Activated CD4-positive, CD25-positive, alpha-beta regulatory T cell treated with anti-CD3 and anti-CD28 coated beads, Interleukin-2, amount 50 U/mL, for 16 hours (primary cell): ENCODE measurements around the gene SESTD1.

Source experiments
- DNase-seq: peaks from one replicate; pipeline ENCODE4 v3.0.0-alpha.2; 2020; ENCODE audit warnings: low read depth, low spot score

Gene SESTD1

DNA sequence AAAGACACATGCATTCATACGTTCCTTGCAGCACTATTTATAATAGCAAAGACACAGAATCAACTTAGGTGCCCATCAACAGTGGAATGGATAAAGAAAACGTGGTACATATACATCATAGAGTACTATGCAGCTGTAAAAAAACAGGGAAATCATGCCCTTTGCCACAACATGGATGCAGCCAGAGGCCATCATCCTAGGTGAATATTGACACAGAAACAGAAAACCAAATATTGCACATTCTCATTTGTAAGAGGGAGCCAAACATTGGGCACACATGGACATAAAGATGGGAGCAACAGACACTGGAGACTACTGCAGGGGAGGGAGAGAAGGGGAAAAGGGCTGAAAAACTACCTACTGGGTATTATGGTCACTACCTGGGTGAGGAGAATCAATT lies 73.5 kb downstream of the SESTD1 start:
- DNase-seq: no peak

GRCh38 chr2:179186126-179186525 lies 78.5 kb downstream of the SESTD1 start:
- DNase-seq: no peak

DNA sequence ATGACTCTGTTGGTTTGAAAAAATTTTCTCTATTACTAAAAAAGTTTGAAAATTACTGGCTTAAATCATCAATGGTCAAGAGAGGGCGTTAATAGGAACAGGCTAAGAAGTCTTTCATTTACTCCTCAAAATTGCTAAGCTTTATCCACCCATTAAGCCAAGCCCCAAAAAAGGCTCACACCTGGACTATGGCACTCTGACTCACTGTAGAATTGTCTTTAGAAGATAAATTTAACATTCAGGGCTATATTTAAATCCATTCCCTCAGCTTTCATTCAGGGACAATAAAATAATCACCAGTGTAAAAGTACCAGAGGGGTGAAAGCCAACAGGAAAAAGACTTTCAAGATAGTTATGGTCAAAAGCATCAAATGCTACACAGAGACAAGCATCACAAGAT lies 80.0 kb downstream of the SESTD1 start:
- no peak for DNase-seq

- no peak for DNase-seq
These were observed 83.6 kb downstream of the SESTD1 start for GRCh38 chr2:179181002-179181401.

DNA sequence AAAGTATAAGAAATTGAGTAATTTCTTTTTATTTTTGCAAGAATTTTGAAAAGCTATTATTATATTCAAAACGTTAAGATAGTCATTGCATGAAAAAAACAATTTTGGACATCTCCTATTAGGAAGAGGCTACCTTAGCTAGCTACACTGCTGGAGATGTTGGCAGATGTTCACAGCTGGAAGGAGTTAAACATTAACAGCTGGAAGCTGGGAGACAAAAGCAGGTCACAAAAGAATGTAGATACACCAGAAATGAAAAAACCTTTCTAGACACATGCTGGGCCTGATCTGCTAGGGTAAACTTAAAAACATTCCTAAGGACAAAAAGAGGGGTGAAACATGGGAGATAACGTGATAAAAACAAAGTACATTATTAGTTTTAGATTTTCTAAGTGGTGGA lies 84.4 kb downstream of the SESTD1 start:
- DNase-seq: no peak

DNA sequence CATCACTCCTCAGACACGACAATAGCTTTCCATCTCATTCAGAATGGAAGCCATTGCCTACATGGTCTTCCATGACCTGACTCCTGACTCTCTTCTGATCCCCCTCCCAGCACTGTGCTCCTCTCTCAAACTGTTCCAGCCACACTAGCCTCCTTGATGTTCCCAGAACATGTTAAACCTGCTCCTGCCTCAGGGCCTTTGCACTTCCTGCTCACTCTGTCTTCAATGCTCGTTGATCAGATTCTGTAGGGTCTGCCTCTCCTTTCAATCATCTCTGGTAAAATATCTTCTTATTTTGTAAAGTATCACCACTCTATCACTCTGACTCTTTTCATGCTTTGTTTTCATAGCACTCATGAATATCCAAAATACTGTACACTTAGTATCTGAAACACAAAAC lies 84.9 kb downstream of the SESTD1 start:
- DNase-seq: no peak

- no peak for DNase-seq
These were observed 86.9 kb downstream of the SESTD1 start for GRCh38 chr2:179177694-179178093.

DNA sequence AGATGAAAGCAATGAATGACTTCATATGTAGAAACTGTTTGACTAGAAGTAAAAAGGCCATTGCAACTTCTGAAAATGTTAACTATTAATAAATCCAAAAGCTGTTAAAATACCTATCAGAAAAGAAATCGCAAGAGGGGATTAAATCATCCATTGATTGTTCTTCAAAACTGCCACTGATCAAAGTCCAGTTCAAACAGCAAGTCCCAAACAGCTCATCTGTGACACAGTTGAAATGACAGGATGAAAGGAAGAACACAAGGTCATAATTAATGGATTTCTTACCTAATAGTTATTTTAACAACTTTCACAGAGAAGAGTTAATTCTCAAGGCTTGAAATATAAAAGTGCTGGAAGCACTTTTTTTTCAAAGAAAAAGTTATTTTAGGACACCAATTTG lies 90.4 kb downstream of the SESTD1 start:
- no peak for DNase-seq

DNA sequence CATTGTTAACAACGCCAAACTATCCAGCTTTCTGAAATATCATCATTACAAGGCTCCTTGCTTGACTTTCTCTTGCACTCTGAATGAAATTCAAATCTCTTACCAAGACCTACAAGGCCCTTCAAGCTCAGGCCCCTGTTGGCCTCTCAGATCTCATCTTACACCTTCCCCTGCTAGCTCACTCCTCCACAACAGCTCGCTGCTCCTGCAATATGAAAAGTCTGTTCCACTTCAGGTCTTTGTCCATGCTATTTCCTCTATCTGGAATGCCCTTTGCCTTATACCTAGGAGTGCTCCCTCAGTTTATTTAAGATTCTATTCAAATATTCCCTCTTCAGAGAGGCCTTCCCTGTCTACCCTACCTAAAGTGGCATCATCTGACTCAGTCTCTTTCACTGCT lies 91.7 kb downstream of the SESTD1 start:
- no peak for DNase-seq

DNA sequence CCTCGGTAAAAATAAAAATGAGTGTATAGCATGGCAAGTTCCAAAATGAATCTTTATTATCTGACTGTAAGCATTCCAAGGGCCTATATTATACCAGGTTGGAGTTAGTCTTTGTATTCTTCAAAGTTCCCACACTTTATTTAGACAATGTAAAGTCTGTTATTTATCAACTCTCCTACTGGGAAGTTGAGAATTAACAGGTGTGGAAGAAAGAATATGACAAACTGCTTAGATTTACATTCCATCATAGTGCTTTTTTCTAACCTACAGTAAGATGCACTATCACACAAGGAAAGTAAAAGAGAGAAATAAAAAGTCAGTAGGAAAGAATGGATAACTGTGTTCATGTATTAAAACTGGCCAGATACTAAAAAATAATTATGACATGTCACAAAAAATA lies 93.3 kb downstream of the SESTD1 start:
- no peak for DNase-seq

GRCh38 chr2:179170901-179171300 lies 93.7 kb downstream of the SESTD1 start:
- DNase-seq: no peak

GRCh38 chr2:179165356-179166000 lies 99.2 kb downstream of the SESTD1 start:
- DNase-seq: no peak

- DNase-seq: no peak
These were observed 123.4 kb downstream of the SESTD1 start for GRCh38 chr2:179141206-179141605.

GRCh38 chr2:179140571-179140970 lies 124.1 kb downstream of the SESTD1 start:
- DNase-seq: no peak

DNA sequence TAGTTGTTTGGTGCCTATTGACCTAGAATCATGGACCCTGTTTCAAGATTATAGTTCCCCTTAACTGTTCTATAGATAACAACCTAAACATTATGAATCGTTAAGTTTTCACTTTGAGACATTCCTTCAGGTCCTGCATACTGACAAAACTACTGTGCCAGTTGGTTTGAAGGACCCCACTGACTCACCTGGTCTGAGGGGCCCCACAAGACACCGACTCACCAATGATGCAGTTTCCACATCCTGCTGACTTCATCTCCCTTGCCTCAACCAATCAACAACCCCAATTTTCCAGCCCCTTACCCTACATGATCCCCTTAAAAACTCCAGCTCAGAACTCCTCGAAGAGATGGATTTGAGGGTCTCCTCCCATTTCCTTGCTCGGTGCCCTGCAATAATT lies 125.1 kb downstream of the SESTD1 start:
- no peak for DNase-seq

DNA sequence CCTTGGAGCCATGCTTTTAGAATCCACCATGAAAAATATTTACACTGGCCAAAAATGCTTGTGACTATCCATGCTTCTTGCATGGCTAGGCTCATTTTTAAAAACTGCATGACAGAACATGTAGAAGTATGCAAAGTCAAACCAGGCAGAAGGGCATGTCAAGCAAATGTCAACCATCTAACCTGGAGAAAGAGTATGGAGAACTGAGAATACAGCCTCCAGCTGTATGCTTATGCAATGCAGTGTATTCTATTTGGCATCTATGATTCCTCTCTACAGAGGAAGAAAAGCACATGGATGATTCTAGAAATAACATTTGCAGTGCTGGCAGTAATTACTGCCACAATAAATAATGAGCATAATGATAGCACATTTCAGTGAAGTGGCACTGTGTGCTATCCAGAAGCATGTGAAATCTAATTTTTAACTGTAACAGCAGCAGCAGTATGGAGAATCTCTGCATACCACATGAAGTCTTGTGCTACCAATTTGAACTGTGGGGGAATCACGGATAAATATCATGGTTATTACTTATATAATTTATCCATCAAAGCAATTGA lies 127.4 kb downstream of the SESTD1 start:
- no peak for DNase-seq

DNA sequence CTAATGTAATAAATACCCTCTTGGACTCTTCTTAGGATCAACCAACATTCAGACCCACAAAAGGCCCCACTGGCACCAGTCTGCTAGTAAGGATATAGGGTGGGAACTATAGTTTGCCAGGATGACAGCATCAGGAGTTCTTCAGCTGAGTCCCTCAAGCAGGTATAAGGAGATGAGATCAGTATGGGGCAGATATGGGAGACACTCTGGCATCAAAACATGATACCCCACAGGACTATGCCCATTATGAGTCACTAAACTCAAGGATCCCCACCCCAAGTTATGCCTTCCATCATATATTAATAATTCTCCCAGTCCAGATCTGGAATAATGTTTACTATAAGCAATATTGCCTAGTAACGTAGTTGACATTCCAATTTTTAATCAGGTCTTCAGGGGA lies 131.6 kb downstream of the SESTD1 start:
- no peak for DNase-seq

DNA sequence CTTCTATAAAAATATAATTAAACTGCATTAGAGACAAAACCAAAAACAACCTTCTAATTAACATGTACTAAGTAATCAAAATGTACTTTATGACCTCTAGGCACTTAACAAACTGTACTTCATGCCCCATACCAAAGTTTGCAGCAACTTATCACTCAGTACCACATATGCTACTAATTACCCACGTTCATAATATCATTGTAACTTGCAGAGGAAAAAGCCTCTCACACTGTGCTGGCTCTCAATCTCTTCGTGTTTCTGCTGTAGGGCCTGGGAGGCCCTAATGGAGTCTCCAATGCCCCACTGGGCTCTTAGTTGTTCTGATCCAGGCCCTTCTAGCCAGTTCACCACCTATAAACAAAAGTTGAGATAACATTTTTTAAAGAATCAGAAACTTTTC lies 132.6 kb downstream of the SESTD1 start:
- DNase-seq: no peak

GRCh38 chr2:179130560-179130959 lies 134.1 kb downstream of the SESTD1 start:
- no peak for DNase-seq

DNA sequence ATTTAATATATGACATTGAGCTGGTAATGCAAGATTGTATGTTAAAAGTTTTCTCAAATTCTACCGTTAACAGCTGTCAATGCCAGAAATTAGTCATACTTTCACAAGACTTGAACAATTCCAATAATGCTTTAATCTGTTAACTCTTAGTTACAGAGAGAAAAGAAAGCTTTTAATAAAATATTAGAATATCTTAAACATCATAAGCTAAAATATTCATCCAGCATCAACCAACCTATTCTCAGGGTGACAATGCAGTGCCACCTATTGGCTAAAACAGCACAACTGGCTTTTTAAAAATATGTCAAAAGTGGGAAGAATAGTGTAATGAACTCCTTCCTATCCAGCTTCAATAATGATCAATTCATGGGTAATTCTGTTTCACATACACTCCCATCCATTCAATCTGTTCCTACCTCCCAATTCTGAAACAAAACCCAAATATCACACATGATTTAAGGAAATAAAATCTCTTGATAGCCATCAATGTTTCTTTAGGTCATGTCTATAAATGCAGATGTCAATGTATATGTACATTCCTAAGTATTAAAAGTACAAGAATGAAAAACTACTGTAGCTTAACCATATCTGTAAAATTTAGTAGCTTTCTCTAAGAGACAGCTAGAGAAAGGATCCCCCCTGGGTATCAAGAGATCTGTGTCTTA lies 134.9 kb downstream of the SESTD1 start:
- no peak for DNase-seq

DNA sequence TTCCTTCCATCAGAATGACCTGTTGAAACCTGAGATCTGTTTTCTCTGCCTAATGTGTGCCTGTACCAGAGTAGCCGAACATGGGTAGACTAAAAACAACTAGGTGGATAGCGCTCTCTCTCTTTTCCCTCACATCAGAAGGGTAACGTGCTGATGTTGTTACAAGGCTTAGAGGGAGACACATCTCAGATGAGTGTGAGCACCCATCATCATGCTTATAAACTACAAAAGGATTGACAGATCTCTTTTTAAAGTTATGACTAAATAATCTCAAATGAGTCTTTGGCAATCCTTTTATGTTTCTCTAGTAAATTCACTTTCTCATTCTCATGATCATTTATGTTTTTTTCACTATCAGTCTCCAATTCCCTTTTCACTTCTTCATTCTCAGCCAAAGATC lies 139.2 kb downstream of the SESTD1 start:
- DNase-seq: no peak

GRCh38 chr2:179124282-179124681 lies 140.3 kb downstream of the SESTD1 start:
- DNase-seq: no peak

GRCh38 chr2:179123272-179123662 lies 141.4 kb downstream of the SESTD1 start:
- no peak for DNase-seq
